HepG2 (cell line): ENCODE data around the gene ZNF207. TPM values are rescaled to one million over a fixed set of nuclear protein-coding genes. Genes with fewer than 3 reads are reported as not detected.

Experiments used
- CREB3 ChIP-seq: sonication (generic); formaldehyde crosslinking; IDR thresholded peaks from 2 replicates; pipeline ENCODE4 v1.5.0; 2020; ENCODE audit warnings: missing genetic modification reagents
- MAX ChIP-seq: IDR thresholded peaks from 2 replicates; pipeline ENCODE4 v1.6.1; 2012; ENCODE audit warnings: inconsistent platforms
- PRDM15 ChIP-seq: sonication (generic); formaldehyde crosslinking; IDR thresholded peaks from 2 replicates; pipeline ENCODE4 v1.4.0; 2020; ENCODE audit warnings: missing genetic modification reagents
- RBFOX2 ChIP-seq: fragments of 200-400 bp; formaldehyde crosslinking; IDR thresholded peaks from 2 replicates; pipeline ENCODE4 v1.6.1; 2017; ENCODE audit warnings: low read depth, mild to moderate bottlenecking, low read length
- RERE ChIP-seq: IDR thresholded peaks from 2 replicates; pipeline ENCODE4 v1.6.1; 2016; ENCODE audit warnings: low read depth, missing genetic modification reagents, missing compliant biosample characterization
- ZC3H13 ChIP-seq: sonication (generic); formaldehyde crosslinking; IDR thresholded peaks from 2 replicates; pipeline ENCODE4 v1.8.1; 2023; ENCODE audit warnings: mild to moderate bottlenecking, missing genetic modification reagents, moderate library complexity
- ZFP62 ChIP-seq: sonication (generic); formaldehyde crosslinking; IDR thresholded peaks from 2 replicates; pipeline ENCODE4 v1.4.0; 2020; ENCODE audit warnings: missing genetic modification reagents
- ZMYM3 ChIP-seq: sonication (generic); formaldehyde crosslinking; IDR thresholded peaks from 2 replicates; pipeline ENCODE4 v1.5.1; 2020; ENCODE audit warnings: mild to moderate bottlenecking, missing genetic modification reagents
- ZNF253 ChIP-seq: sonication (generic); formaldehyde crosslinking; IDR thresholded peaks from 2 replicates; pipeline ENCODE4 v1.8.0; 2022; ENCODE audit warnings: mild to moderate bottlenecking, missing genetic modification reagents, borderline replicate concordance
- ZNF34 ChIP-seq: sonication (generic); formaldehyde crosslinking; IDR thresholded peaks from 2 replicates; pipeline ENCODE4 v1.4.0; 2020; ENCODE audit warnings: mild to moderate bottlenecking, missing genetic modification reagents, borderline replicate concordance
- ZNF460 ChIP-seq: sonication (generic); formaldehyde crosslinking; IDR thresholded peaks from 2 replicates; pipeline ENCODE4 v1.5.1; 2020; ENCODE audit warnings: missing genetic modification reagents, mild to moderate bottlenecking, borderline replicate concordance
- ZNF713 ChIP-seq: sonication (generic); formaldehyde crosslinking; IDR thresholded peaks from 2 replicates; pipeline ENCODE4 v1.4.0; 2020; ENCODE audit warnings: mild to moderate bottlenecking, missing genetic modification reagents
- ZSCAN20 ChIP-seq: sonication (generic); formaldehyde crosslinking; IDR thresholded peaks from 2 replicates; pipeline ENCODE4 v1.4.0; 2020; ENCODE audit warnings: missing genetic modification reagents, mild to moderate bottlenecking, borderline replicate concordance
- polyA plus RNA-seq, 8 experiments: library from polyadenylated mRNA; depleted of rRNA in 3 of 8; stranded (reverse) in 7 of 8; unstranded in 1 of 8; fragments of >200 nt; fragmentation: Illumina TruSeq in 4 of 8; extraction: Trizol in 4 of 8; gene quantifications; 2 replicates each; pipeline versions ENCODE4 v1.2.1 to v1.2.3, GENCODE V29; 2011 to 2016; ENCODE audit warnings: low read depth in 4 of 8, missing spikeins in 1 of 8, mixed read lengths in 1 of 8; ENCODE audit not compliant: insufficient read depth in 1 of 8
- total RNA-seq, 5 experiments: library from RNA; depleted of rRNA; stranded (reverse); fragments of >200 nt; fragmentation: Illumina TruSeq; extraction: Trizol; gene quantifications; 2 replicates each; pipeline ENCODE4 v1.2.3, GENCODE V29; 2016; ENCODE audit warnings: low read depth in 1 of 5

Gene ZNF207
- total and polyA plus RNA-seq, 2 of the 13 experiments (the other 11 are each of a cell fraction or from before 2014, with no cell fraction given): 150 to 164 TPM

- TF ChIP-seq CREB3 (no peak), RERE (CRISPR knock-in tag) (no peak), ZNF34 (CRISPR knock-in tag) (no peak; the same call in 1 of the 2 replicates), MAX (peak; percentile 43; the same call in 1 of the 2 replicates), ZMYM3 (peak; percentile 8; the same call in 1 of the 2 replicates), ZNF713 (CRISPR knock-in tag) (no peak), PRDM15 (CRISPR knock-in tag) (no peak), ZFP62 (CRISPR knock-in tag) (no peak), ZNF460 (CRISPR knock-in tag) (no peak), ZC3H13 (CRISPR knock-in tag) (no peak), RBFOX2 (peak; percentile 87), ZSCAN20 (no peak), ZNF253 (CRISPR knock-in tag) (no peak)
Measured at GRCh38 chr17:32349854-32350665, at the start of gene ZNF207 (continued).
